DOHH2 (cell line): ENCODE results near the gene PPFIA4.

Source experiments
- EZH2phosphoT487 ChIP-seq: fragments of 200-600 bp; sonication (generic); IDR thresholded peaks from 2 replicates; pipeline ENCODE4 v1.6.1; 2017; ENCODE audit warnings: borderline replicate concordance, mild to moderate bottlenecking, antibody characterized with exemption, low read length, moderate library complexity, mixed read lengths
- TF ChIP-seq, protein P1 (sequence below): fragments of 200-600 bp; sonication (generic); IDR thresholded peaks from one replicate; pipeline ENCODE4 v1.5.1; 2014; ENCODE audit warnings: antibody characterized with exemption, mild to moderate bottlenecking, low read depth, low read length; ENCODE audit not compliant: poor library complexity, severe bottlenecking

DNA sequence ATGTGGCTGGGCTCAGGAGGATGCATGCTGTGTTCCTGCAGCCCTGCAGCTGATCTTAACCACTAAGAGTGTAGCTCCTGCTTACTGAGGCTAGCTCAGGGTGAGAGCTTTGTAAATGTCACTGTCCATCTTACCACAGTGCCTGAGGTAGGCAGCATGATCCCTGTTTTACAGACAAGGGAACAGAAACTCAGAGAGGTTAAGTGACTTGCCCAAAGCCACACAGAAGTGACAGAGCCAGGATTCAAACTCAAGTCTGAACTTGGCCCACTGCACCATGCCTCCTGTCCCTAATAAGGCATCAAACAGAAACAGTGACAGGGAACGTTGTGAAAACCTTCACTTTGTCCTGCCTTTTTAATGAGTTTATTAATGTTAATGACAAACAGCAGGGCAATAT, 27.9 kb downstream of the PPFIA4 start:
- TF ChIP-seq, protein P1, sequence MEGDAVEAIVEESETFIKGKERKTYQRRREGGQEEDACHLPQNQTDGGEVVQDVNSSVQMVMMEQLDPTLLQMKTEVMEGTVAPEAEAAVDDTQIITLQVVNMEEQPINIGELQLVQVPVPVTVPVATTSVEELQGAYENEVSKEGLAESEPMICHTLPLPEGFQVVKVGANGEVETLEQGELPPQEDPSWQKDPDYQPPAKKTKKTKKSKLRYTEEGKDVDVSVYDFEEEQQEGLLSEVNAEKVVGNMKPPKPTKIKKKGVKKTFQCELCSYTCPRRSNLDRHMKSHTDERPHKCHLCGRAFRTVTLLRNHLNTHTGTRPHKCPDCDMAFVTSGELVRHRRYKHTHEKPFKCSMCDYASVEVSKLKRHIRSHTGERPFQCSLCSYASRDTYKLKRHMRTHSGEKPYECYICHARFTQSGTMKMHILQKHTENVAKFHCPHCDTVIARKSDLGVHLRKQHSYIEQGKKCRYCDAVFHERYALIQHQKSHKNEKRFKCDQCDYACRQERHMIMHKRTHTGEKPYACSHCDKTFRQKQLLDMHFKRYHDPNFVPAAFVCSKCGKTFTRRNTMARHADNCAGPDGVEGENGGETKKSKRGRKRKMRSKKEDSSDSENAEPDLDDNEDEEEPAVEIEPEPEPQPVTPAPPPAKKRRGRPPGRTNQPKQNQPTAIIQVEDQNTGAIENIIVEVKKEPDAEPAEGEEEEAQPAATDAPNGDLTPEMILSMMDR, result no peak
- TF ChIP-seq EZH2phosphoT487, result no peak
